AG08395 (cell line): ENCODE results near the gene PSAP.

Experiments used
- DNase-seq: peaks from one replicate; pipeline ENCODE4 v3.0.0; 2012; ENCODE audit warnings: mixed read lengths, low spot score

The PSAP gene

DNA sequence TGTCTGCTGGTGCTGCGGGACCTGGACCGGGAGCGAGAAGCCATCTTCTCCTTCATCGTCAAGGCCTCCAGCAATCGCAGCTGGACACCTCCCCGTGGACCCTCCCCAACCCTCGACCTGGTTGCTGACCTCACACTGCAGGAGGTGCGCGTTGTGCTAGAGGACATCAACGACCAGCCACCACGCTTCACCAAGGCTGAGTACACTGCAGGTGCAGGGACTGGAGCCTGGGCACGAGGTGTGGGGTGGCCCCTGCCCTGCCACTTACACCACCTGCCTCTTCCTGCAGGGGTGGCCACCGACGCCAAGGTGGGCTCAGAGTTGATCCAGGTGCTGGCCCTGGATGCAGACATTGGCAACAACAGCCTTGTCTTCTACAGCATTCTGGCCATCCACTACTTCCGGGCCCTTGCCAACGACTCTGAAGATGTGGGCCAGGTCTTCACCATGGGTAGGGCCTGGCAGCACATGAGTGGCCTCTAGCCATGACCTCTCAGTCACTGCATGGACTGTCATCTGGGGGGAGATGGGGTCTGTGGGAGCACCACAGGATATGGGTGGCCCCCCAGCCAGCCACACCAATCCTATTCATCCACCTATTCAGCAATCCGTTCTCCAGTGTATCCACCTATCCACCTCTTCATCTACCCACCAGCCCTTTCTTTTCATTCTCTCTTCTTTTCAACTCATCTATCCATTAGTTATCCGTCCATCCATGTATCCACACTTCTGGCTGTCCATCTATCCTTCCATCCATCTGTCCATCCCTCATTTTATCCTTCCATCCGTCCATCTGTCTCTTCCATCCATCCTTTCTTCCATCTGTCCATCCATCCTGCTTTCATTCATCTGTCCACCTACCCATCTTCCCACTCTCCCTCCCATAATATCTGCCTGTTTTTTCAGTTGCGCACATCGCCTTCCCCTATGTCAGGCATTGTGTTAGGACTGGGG is 43.2 kb downstream of the PSAP start:
- no peak for DNase-seq

DNA sequence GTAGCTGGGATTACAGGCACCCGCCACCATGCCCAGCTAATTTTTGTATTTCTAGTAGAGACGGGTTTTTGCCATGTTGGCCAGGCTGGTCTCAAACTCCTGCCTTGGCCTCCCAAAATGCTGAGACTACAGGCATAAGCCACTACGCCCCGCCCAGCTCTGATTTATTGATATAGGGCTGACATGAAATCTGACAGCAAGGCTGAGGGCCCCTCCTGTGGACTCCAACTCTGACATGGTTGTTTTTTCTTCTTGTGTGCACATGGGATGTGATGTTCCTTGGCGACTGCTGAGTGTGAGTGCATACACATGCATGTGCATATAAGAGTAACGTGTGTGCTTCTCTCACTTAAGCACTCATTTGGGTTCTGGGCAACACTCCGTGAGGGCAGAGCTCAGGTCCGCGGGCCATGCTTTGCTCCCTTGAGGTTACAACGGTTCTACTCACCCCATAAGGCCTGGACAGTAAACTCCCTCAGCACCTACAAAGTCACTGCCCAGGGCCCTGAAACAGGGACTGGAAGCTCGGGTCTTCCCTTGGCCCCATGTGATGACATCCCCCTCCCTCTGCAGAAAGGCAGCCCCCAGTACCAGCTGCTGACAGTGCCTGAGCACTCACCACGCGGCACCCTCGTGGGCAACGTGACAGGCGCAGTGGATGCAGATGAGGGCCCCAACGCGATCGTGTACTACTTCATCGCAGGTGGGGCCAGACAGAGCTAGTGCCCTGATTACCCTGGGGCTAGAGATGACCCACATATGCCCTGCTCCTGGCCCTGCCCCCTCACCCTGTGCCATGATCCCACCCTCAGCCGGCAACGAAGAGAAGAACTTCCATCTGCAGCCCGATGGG is 44.1 kb downstream of the PSAP start:
- DNase-seq, result no peak

DNA sequence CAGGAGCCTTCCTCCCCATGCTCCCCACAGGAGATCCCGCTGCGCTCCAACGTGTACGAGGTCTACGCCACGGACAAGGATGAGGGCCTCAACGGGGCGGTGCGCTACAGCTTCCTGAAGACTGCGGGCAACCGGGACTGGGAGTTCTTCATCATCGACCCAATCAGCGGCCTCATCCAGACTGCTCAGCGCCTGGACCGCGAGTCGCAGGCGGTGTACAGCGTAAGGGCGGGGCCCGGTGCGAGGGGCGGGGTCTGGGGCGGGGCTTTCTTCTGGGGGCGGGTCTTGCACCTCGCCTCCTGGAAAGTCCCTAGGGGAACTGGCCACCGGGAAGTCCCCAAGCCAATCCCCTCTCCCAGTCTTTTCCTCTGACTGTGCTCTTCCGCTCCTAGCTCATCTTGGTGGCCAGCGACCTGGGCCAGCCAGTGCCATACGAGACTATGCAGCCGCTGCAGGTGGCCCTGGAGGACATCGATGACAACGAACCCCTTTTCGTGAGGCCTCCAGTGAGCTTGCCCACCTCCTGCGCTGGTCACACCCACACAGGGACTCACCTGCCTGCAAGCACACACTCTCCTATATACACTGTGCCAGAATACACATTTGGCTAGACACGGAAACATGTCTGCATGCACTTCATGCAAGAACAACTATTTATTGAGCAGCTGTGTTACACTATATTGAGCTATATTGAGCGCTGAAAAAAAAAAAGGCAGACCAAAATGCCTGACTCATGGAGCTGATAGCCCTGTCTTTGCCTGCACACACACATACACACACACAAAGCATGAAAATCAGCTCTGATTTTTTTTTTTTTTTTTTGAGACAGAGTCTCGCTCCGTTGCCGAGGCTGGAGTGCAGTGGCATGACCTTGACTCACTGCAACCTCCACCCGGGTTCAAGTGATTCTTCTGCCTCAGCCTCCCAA is 45.0 kb downstream of the PSAP start:
- DNase-seq, result no peak

GRCh38 chr10:71804077-71804476 is 47.0 kb downstream of the PSAP start:
- no peak for DNase-seq

DNA sequence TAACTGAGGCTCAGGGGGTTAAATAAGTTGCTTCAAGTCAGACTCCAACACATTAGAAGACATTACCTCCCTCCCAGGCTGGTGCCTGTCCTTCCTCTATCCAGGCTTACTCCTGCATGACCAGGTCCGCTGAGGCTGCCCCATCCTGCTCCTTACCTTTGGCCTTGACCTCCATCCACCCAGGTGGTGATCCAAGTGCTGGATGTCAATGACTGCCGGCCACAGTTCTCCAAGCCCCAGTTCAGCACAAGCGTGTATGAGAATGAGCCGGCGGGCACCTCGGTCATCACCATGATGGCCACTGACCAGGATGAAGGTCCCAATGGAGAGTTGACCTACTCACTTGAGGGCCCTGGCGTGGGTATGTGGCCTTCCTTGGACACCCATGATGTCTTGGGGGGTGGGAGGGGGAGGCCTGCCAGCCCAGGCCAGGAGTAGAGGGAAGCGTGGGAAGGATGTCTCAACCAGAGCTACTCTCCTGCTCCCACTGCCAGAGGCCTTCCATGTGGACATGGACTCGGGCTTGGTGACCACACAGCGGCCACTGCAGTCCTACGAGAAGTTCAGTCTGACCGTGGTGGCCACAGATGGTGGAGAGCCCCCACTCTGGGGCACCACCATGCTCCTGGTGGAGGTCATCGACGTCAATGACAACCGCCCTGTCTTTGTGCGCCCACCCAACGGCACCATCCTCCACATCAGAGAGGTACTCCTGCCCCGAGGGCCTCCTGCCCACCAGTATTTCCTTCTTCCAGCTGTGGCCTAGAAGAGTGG is 48.1 kb downstream of the PSAP start:
- DNase-seq, result no peak

- DNase-seq, result no peak
These were observed 48.8 kb downstream of the PSAP start for GRCh38 chr10:71802235-71802634.

GRCh38 chr10:71801361-71801760 is 49.7 kb downstream of the PSAP start:
- no peak for DNase-seq

DNA sequence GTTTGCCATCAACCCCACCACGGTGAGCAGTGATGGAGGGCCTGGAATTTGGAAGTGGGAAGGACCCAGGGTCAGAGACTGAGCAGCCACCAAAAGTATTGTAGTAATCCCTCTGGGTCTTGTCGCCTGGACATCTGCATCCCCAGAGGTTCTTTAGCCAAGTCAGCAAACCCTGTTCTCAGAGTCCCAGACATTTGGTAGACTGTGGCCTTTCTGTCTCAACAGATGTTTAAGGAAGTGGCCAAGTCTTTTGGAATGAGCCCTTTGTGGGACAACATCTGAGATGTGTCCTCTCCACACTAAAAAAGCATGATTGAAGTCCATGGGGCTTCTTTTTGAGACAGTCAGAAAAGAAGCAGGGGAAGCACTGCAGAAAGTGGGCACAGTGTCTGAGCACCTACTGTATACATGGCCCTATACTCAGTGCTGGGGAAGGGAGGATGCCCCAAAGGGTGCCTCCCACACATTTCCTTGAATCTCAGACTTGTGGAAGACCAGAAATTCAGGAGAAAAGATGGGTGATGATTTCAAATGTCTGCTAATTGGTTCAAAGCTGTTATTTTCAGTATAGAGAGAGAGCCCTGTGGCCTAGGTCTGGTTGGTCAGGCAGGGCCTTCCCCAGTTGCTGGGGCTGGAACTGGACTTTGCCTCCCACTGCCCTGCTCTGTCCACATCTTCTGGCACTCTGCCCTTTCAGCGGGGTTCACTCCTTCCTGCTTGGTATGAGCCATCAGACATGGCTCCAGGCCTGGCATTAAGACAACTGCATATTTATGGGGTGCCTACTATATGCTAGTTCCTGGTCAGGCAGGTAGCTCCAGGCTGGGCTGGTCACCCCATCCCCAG is 51.2 kb downstream of the PSAP start:
- DNase-seq, result no peak

DNA sequence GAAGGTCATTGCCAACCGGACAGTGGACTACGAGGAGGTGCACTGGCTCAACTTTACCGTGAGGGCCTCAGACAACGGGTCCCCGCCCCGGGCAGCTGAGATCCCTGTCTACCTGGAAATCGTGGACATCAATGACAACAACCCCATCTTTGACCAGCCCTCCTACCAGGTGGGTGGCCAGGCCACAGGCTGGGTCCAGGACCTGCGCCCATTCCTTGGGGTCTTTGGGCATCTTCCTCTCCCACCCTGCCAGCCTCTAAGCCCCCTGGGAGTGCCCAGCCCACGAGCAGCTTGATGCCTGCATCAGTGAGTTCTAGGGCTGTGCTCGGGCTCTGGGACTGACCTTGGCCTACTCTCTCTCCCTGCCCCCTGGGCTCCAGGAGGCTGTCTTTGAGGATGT is 51.9 kb downstream of the PSAP start:
- DNase-seq, result no peak

- no peak for DNase-seq
These were observed 52.8 kb downstream of the PSAP start for GRCh38 chr10:71798308-71798624.

DNA sequence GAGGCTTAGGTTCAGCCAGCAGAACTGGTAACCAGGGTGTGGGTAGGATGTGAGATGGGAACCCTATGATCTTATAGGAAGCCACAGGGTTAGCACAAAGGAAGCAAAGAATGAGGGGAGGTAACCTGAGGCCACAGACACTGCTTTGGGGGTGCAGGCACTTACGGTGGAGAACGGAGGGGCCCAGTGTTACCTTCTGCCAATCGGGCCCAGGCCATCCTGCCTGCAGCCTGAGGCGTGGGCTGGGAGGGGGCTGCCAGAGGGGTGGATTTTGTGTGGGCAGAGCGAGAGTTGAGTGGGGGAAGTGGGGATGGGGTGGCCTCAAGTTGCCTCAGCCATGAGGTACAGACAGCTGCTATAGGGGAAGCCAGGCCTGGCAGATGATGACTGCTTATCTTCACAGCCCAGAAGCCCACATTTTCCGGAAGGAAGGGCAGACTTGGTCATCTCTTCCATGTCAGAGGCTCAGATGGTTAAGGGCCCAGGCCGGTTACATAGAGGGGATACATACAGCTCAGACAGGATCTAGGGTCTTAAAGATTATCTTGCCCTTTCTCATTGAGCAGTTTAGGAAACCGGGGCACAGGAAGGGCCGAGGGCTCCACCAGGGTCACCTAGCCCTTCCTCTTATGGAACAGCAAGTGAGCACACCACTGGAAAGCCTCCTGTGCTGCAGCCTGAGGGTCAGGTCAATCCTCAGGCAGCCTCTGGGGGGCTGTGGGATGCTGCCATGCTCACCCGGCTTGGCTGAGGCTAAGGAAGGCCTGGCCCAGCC is 53.3 kb downstream of the PSAP start:
- no peak for DNase-seq

DNA sequence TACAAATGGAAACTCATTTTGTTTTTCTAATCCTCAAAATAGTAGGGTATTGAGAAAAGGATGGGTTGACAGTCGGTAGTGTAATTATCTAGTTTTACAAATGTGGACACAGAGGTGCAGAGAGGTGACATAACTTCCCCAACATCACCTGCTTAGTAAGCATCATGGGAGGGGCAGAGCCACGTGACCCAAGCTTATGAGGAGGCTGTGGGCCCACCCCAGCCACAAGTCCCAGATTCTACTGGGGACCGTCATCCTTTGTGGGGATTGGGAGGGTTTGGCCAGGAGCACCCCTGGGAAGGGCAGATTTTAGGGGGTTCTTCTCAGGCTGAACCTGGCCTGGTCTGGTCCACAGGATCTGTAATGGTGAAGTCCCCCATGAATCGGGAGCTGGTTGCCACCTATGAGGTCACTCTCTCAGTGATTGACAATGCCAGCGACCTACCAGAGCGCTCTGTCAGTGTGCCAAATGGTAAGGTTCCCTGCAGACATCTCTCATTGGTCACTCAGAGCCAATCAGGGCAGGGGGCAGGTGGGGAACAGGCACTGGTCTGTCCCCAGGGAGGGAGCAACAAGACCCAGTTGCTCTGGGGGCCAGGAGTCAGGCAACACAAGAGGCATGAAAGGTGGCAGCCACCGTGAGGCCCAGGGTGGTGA is 54.2 kb downstream of the PSAP start:
- no peak for DNase-seq

- peak; percentile 53 for DNase-seq
These were observed 55.8 kb downstream of the PSAP start for GRCh38 chr10:71795248-71795647.

GRCh38 chr10:71790749-71791440 is 60.2 kb downstream of the PSAP start:
- no peak for DNase-seq

DNA sequence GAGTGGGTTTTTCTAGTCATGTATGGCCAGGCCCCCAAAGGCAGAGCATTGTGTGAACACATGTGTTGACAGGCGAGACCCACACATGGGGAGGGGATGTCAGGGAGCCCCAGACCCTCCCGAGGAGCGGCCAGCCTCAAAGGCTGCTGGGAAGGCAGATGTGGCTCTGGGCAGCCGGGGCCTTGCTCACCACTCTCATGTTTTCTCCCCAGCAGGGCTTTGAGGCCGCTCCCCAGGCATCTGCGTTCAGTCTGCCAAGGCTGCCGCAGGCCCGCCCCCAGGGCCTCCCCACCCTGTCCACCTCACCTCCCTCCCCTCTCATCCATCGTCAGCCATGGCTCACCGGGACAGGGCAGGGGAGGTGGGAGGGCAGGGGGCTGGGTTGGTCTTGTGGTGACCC is 61.2 kb downstream of the PSAP start:
- no peak for DNase-seq

- DNase-seq, result no peak
These were observed 62.1 kb downstream of the PSAP start for GRCh38 chr10:71788954-71789353.

DNA sequence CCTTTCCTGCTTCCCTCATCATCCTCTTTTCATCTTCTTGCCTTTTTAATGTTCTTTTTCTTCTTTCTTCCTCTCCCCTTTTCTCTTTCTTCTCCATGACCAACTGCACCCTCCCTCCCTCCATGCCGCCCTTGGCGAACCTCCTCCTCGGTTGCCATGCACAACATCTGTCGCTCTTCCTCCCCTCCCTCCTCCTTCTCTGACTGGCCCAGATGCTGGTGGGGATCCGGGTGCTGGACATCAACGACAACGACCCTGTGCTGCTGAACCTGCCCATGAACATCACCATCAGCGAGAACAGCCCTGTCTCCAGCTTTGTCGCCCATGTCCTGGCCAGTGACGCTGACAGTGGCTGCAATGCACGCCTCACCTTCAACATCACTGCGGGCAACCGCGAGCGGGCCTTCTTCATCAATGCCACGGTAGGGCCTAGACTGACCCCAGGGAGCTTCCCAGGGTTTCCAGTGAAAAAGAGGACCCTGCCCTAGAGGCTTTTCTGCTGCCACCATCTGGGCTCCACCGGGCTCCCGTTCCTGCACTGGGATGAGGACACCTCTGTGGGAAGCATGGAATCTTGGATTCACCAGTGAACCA is 66.3 kb downstream of the PSAP start:
- no peak for DNase-seq
